K562 (cell line): ENCODE results near the gene HSPA14. TPM values are rescaled to one million over a fixed set of nuclear protein-coding genes. Genes with fewer than 3 reads are reported as not detected.

ENCODE experiments used
- ATF7 ChIP-seq: fragments of 450-650 bp; IDR thresholded peaks from 2 replicates; pipeline ENCODE4 v1.7.1; 2014; ENCODE audit warnings: mild to moderate bottlenecking, moderate library complexity
- BMI1 ChIP-seq: fragments of 150-350 bp; IDR thresholded peaks from 2 replicates; pipeline ENCODE4 v1.6.1; 2014; ENCODE audit warnings: low read length
- CTCF ChIP-seq, 3 experiments: IDR thresholded peaks in 2 of 3; conservative IDR thresholded peaks in 1 of 3; 2 replicates each; pipeline ENCODE4 v1.5.1; 2011 to 2012; ENCODE audit warnings: low read length in 3 of 3, mild to moderate bottlenecking in 3 of 3, control low read depth in 2 of 3, improper control_type of control experiment in 1 of 3, inconsistent platforms in 1 of 3, low read depth in 1 of 3, mixed read lengths in 1 of 3, moderate library complexity in 1 of 3; ENCODE audit not compliant: insufficient read depth in 2 of 3
- EZH2 ChIP-seq: IDR thresholded peaks from 2 replicates; pipeline ENCODE4 v1.6.1; 2012; ENCODE audit warnings: low read depth, mild to moderate bottlenecking, inconsistent platforms, low read length, borderline replicate concordance
- IFI16 ChIP-seq: fragments of 250-450 bp; sonication (Bioruptor Pico); IDR thresholded peaks from 2 replicates; pipeline ENCODE4 v2.1.2; 2022; ENCODE audit warnings: mild to moderate bottlenecking, inconsistent platforms
- JUNB ChIP-seq: fragments of 450-650 bp; formaldehyde crosslinking; conservative IDR thresholded peaks from 2 replicates; pipeline ENCODE4 v1.4.0; 2020; ENCODE audit warnings: mild to moderate bottlenecking
- PKNOX1 ChIP-seq: fragments of 450-650 bp; IDR thresholded peaks from 2 replicates; pipeline ENCODE4 v1.6.1; 2016
- SPI1 ChIP-seq: IDR thresholded peaks from 2 replicates; pipeline ENCODE4 v1.6.1; 2011; ENCODE audit warnings: low read depth, low read length, control low read depth, borderline replicate concordance
- TCF15 ChIP-seq: fragments of 250-450 bp; sonication (Bioruptor Pico); IDR thresholded peaks from 2 replicates; pipeline ENCODE4 v1.8.0; 2022; ENCODE audit warnings: moderate library complexity, mild to moderate bottlenecking, inconsistent platforms
- ZNF655 ChIP-seq: fragments of 250-450 bp; sonication (Bioruptor Pico); IDR thresholded peaks from 2 replicates; pipeline ENCODE4 v1.5.0; 2021
- polyA plus RNA-seq, 8 experiments: library from polyadenylated mRNA; depleted of rRNA in 4 of 8; stranded (reverse) in 5 of 8; unstranded in 3 of 8; fragments of >200 nt; fragmentation: Nextera tagmentation in 2 of 8; fragmentation: Illumina TruSeq in 1 of 8; extraction: Ambion mirVana in 2 of 8; extraction: Trizol in 1 of 8; gene quantifications; 2 replicates each; pipeline versions ENCODE4 v1.2.1 to v1.2.3, GENCODE V29; 2011 to 2014; ENCODE audit warnings: inconsistent platforms in 1 of 8, missing spikeins in 1 of 8
- total RNA-seq, 7 experiments: library from RNA; depleted of rRNA in 6 of 7; stranded (reverse); fragments of >200 nt in 6 of 7; fragmentation: Illumina TruSeq in 2 of 7; extraction: Trizol in 2 of 7; gene quantifications; 2 replicates each; pipeline versions ENCODE4 v1.2.1 to v1.2.3, GENCODE V29; 2011 to 2021; ENCODE audit warnings: low replicate concordance in 1 of 7

Gene HSPA14
- total and polyA plus RNA-seq, 9 of the 15 experiments (the other 6 are each of a cell fraction or from before 2014, with no cell fraction given): 41.9 to 75.0 (median 63.2) TPM

- no peak for TF ChIP-seq ZNF655 (CRISPR knock-in tag)
- TF ChIP-seq EZH2: no peak
- TF ChIP-seq BMI1: no peak
- TF ChIP-seq JUNB: no peak
- TF ChIP-seq ATF7: no peak
- TF ChIP-seq SPI1: no peak
- TF ChIP-seq CTCF (IDR thresholded peaks at IDR 0.05 in 2 of 3, conservative IDR thresholded peaks at IDR 0.05 in 1 of 3; ENCODE audit: insufficient read depth in 2 of 3, low read depth in 1 of 3, low read length in 3 of 3): no peak
- no peak for TF ChIP-seq IFI16 (CRISPR knock-in tag)
- TF ChIP-seq TCF15: no peak
- TF ChIP-seq PKNOX1: no peak
These were observed 34.3 kb upstream of the HSPA14 start (continued) for GRCh38 chr10:14803827-14804226.
